Measurements from ENCODE around the gene NOTUM.
"Not testable (repeated sequence)": the region's sequence is repeated elsewhere in the genome, so short reads cannot be mapped to it uniquely, and the experiment has no call there.

The NOTUM gene

GRCh38 chr17:81959362-81960129 lies 1.4 kb downstream of the NOTUM start:
- FAIRE-seq = no peak

GRCh38 chr17:81958633-81959342 lies 2.2 kb downstream of the NOTUM start:
- no peak for FAIRE-seq
- DNase-seq (ENCODE audit: insufficient read length, low spot score) = no peak

More at GRCh38 chr17:81959362-81960129, 1.4 kb downstream of the NOTUM start:
- DNase-seq (ENCODE audit: insufficient read length, low spot score) = peak; percentile 88

- FAIRE-seq = no peak
- no peak for DNase-seq (ENCODE audit: insufficient read length, low spot score)
Measured at GRCh38 chr17:81957691-81958432, 3.1 kb downstream of the NOTUM start.

GRCh38 chr17:81956607-81957589 lies 4.1 kb downstream of the NOTUM start:
- DNase-seq (ENCODE audit: insufficient read length, low spot score) (no peak), FAIRE-seq (no peak)

GRCh38 chr17:81955756-81956544 lies 5.0 kb downstream of the NOTUM start:
- FAIRE-seq (no peak), DNase-seq (ENCODE audit: insufficient read length, low spot score) (no peak)

GRCh38 chr17:81955058-81955681 lies 5.8 kb downstream of the NOTUM start:
- DNase-seq (ENCODE audit: insufficient read length, low spot score) = no peak
- no peak for FAIRE-seq

- DNase-seq (ENCODE audit: insufficient read length, low spot score) (no peak), FAIRE-seq (no peak)
Measured at GRCh38 chr17:81954131-81955057, 6.6 kb downstream of the NOTUM start.

- not testable (repeated sequence) for DNase-seq (ENCODE audit: insufficient read length, low spot score); FAIRE-seq
Measured at GRCh38 chr17:81953443-81953842, 7.5 kb downstream of the NOTUM start.

- DNase-seq (ENCODE audit: insufficient read length, low spot score) = no peak
- FAIRE-seq = no peak
Measured at GRCh38 chr17:81952792-81953228, 8.2 kb downstream of the NOTUM start.

GRCh38 chr17:81951785-81952684 lies 9.0 kb downstream of the NOTUM start:
- FAIRE-seq (no peak), DNase-seq (ENCODE audit: insufficient read length, low spot score) (no peak)

GRCh38 chr17:81950501-81950900 lies 10.5 kb downstream of the NOTUM start:
- DNase-seq (ENCODE audit: insufficient read length, low spot score) (no peak), FAIRE-seq (no peak)

GRCh38 chr17:81948635-81949378 lies 12.2 kb downstream of the NOTUM start:
- no peak for DNase-seq (ENCODE audit: insufficient read length, low spot score)
- FAIRE-seq = no peak

- FAIRE-seq = no peak
- DNase-seq (ENCODE audit: insufficient read length, low spot score) = no peak
Measured at GRCh38 chr17:81947189-81947588, 13.8 kb downstream of the NOTUM start, which contains the start of gene MYADML2. TSS of gene MYADML2 (minus strand) at chr17:81947233. CDS start at chr17:81941741, 5,492 bp downstream.

- no peak for FAIRE-seq
- DNase-seq (ENCODE audit: insufficient read length, low spot score) = no peak
Measured at GRCh38 chr17:81944858-81945257, 16.1 kb downstream of the NOTUM start.

- DNase-seq (ENCODE audit: insufficient read length, low spot score) (no peak), FAIRE-seq (no peak)
Measured at GRCh38 chr17:81942167-81942553, 18.8 kb downstream of the NOTUM start.
